Measurements from ENCODE around the gene UGT1A4. TPM values are rescaled to one million over a fixed set of nuclear protein-coding genes. Genes with fewer than 3 reads are reported as not detected.
A peak's percentile ranks its signal among the peaks of the same experiment; 100 is the strongest.

UGT1A4 gene
- total and polyA plus RNA-seq, 2 of the 8 experiments (the other 6 are each of a cell fraction or from before 2014, with no cell fraction given) = not detected

DNA sequence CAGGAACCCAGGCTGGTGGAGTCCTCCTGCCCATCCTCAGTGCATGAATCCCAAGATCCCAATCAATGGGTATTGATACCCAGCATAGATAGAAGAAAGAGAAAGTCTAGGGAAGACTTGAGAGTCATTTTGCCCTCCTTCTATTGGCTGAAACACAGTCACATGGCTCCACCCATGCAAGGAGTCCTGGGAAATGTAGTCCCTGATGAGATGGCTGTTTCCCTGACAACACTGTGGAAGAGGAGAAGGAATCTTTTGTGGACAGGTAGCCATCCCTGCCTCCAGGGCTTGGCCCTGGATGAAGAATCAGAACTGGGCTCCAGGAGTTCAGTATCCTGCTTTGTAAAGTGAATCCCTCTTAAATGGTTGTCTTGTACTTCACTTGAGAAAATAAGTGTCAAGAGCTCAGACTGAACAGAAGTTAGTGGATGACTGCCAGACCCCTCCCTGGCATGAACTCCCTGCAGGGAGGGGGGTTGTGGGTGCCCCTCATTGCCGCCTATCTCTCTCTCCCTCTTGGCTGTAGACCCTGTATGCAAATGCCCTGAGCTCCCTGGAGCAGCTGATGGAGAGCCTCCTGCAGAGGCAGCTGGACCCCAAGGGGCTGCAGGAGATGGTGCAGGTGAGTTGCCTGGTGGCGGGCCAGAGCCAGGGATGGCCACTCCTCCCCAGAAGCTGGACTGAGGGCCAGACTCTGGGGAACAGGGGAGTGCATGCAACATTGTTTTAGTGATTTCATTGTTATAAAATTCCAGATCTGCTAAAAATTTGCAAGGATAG, 95.7 kb downstream of the UGT1A4 start:
- no peaks in the 10 kb centered on the region for H4K20me1 ChIP-seq (replicated peaks in 1 of 2; ENCODE audit: control insufficient read depth in 1 of 2, insufficient read depth in 2 of 2, low read length in 2 of 2)
- no peak overlapping the region for H3K27ac ChIP-seq (ENCODE audit: low read depth, low read length)
- no peak overlapping the region for H3K14ac ChIP-seq (ENCODE audit: insufficient read length)
- H3K79me1 ChIP-seq (ENCODE audit: low read depth, low read length) = no peaks in the 10 kb centered on the region
- no peaks in the 10 kb centered on the region for H3K36me3 ChIP-seq (ENCODE audit: control insufficient read depth in 2 of 4, insufficient read depth in 4 of 4, low read length in 3 of 4)
- H2BK5ac ChIP-seq (ENCODE audit: low read depth, low read length) = no peak overlapping the region
- H3K23ac ChIP-seq (ENCODE audit: insufficient read length) = no peak overlapping the region
- H2BK12ac ChIP-seq (ENCODE audit: low read depth, low read length) = no peak overlapping the region
- H3K4me2 ChIP-seq (ENCODE audit: insufficient read depth in 1 of 2, low read depth in 2 of 2, low read length in 2 of 2) = no peak overlapping the region
- no peak overlapping the region for H4K5ac ChIP-seq (ENCODE audit: insufficient read length, low read depth, low read length)
- CTCF ChIA-PET (ENCODE audit: partially characterized antibody) = no interaction called here
- peak; percentile 42 for FAIRE-seq
- no peak overlapping the region for H2BK120ac ChIP-seq (replicated peaks; ENCODE audit: low read depth, low read length)
- H3K9me3 ChIP-seq (ENCODE audit: insufficient read depth in 2 of 2, low read depth in 1 of 2, low read length in 1 of 2) = no peaks in the 10 kb centered on the region
- H3K4me1 ChIP-seq (replicated peaks in 1 of 4; ENCODE audit: control insufficient read depth in 3 of 4, insufficient read depth in 4 of 4, low read length in 3 of 4) = no peaks in the 10 kb centered on the region
- H3K4me3 ChIP-seq (ENCODE audit: extremely low read depth in 1 of 4, insufficient read depth in 2 of 4, low read depth in 3 of 4, low read length in 4 of 4) = no peak overlapping the region
- 92% methylated on average over 2 of the region's 2 CpGs; no CpG with 5 or more reads in 1 of the 2 experiments for WGBS, 2 experiments (ENCODE audit: extremely low coverage in 1 of 2, insufficient coverage in 1 of 2, insufficient read length in 1 of 2, insufficient replicate concordance in 2 of 2, low coverage in 1 of 2, low lambda C conversion rate in 2 of 2, missing lambda C conversion rate in 1 of 2)
- TF ChIP-seq CBX5 (IDR thresholded peaks at IDR 0.05; ENCODE audit: low read depth, low read length) (no peak), SIRT6 (IDR thresholded peaks at IDR 0.05; ENCODE audit: low read length) (no peak), GTF2F1 (IDR thresholded peaks at IDR 0.05; ENCODE audit: borderline replicate concordance, low read depth, low read length) (no peak), KDM5A (IDR thresholded peaks at IDR 0.05; ENCODE audit: low read length) (no peak), BRCA1 (IDR thresholded peaks at IDR 0.05; ENCODE audit: low read depth, low read length) (no peak), CEBPB (IDR thresholded peaks at IDR 0.05; ENCODE audit: low read depth, low read length) (no peak), GABPA (IDR thresholded peaks at IDR 0.05; ENCODE audit: borderline replicate concordance, insufficient read depth, low read length) (no peak), SIX5 (IDR thresholded peaks at IDR 0.05; ENCODE audit: low read depth, low read length) (peak; percentile 46; the same call in 1 of the 2 replicates), CREB1 (IDR thresholded peaks at IDR 0.05) (no peak), RAD21 (IDR thresholded peaks at IDR 0.05 in 1 of 2, conservative IDR thresholded peaks at IDR 0.05 in 1 of 2; ENCODE audit: low read depth in 2 of 2, low read length in 2 of 2) (no peak)
- TF ChIP-seq, protein P1, sequence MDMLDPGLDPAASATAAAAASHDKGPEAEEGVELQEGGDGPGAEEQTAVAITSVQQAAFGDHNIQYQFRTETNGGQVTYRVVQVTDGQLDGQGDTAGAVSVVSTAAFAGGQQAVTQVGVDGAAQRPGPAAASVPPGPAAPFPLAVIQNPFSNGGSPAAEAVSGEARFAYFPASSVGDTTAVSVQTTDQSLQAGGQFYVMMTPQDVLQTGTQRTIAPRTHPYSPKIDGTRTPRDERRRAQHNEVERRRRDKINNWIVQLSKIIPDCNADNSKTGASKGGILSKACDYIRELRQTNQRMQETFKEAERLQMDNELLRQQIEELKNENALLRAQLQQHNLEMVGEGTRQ (IDR thresholded peaks at IDR 0.05; ENCODE audit: low read length) = peak; percentile 80
- H3K23me2 ChIP-seq (ENCODE audit: low read depth, low read length) = no peaks in the 10 kb centered on the region
- no peak overlapping the region for H3K9ac ChIP-seq (replicated peaks in 1 of 4; ENCODE audit: extremely low read depth in 1 of 4, low read depth in 3 of 4, low read length in 3 of 4)
- no peak for DNase-seq (ENCODE audit: low read depth in 1 of 2, low spot score in 2 of 2)
- H4K91ac ChIP-seq (replicated peaks; ENCODE audit: insufficient read length, low read length) = no peak overlapping the region
- no peak overlapping the region for H2BK20ac ChIP-seq (ENCODE audit: low read length)
- H3K79me2 ChIP-seq (ENCODE audit: control insufficient read depth in 1 of 2, insufficient read depth in 2 of 2, low read length in 2 of 2) = no peaks in the 10 kb centered on the region
- H2AFZ ChIP-seq (ENCODE audit: low read length) = no peak overlapping the region
- no peak overlapping the region for H3K18ac ChIP-seq (ENCODE audit: extremely low read depth, low read length)
- no peak overlapping the region for H3K4ac ChIP-seq (replicated peaks; ENCODE audit: insufficient read length, low read depth, low read length)
- H2BK15ac ChIP-seq (ENCODE audit: low read length) = no peak overlapping the region
- POLR2A ChIA-PET (ENCODE audit: partially characterized antibody) = no interaction called here
- no peak overlapping the region for H3K56ac ChIP-seq (replicated peaks; ENCODE audit: insufficient read length, low read depth, low read length)
- H3K27me3 ChIP-seq (replicated peaks in 1 of 4; ENCODE audit: control insufficient read depth in 3 of 4, extremely low read depth in 1 of 4, insufficient read depth in 3 of 4, low read length in 3 of 4) = no peaks in the 10 kb centered on the region
- H4K8ac ChIP-seq (ENCODE audit: extremely low read depth, insufficient read depth, low read length) = no peak overlapping the region
- H2AK5ac ChIP-seq (ENCODE audit: low read depth, low read length) = no peak overlapping the region
